ENCODE results near the gene SPG21. TPM values are rescaled to one million over a fixed set of nuclear protein-coding genes. Genes with fewer than 3 reads are reported as not detected.

SPG21 gene
- total RNA-seq, 3 donors from 2014 or later, result 91.5 to 109 (median 92.8) TPM

- TF ChIP-seq POLR2AphosphoS5 (IDR thresholded peaks at IDR 0.05) (no peak), POLR2A (IDR thresholded peaks at IDR 0.05) (no peak)
- TF ChIP-seq, protein P1, sequence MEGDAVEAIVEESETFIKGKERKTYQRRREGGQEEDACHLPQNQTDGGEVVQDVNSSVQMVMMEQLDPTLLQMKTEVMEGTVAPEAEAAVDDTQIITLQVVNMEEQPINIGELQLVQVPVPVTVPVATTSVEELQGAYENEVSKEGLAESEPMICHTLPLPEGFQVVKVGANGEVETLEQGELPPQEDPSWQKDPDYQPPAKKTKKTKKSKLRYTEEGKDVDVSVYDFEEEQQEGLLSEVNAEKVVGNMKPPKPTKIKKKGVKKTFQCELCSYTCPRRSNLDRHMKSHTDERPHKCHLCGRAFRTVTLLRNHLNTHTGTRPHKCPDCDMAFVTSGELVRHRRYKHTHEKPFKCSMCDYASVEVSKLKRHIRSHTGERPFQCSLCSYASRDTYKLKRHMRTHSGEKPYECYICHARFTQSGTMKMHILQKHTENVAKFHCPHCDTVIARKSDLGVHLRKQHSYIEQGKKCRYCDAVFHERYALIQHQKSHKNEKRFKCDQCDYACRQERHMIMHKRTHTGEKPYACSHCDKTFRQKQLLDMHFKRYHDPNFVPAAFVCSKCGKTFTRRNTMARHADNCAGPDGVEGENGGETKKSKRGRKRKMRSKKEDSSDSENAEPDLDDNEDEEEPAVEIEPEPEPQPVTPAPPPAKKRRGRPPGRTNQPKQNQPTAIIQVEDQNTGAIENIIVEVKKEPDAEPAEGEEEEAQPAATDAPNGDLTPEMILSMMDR (IDR thresholded peaks at IDR 0.05), result no peak
- no peaks in the 10 kb centered on the region for H3K27me3 ChIP-seq
- no peaks in the 10 kb centered on the region for H3K4me1 ChIP-seq
- no peak overlapping the region for H3K4me3 ChIP-seq
- intact Hi-C loops (cut with DNase I; ENCODE audit: low total_unique reads), result no loop called here
- no peaks in the 10 kb centered on the region for H3K36me3 ChIP-seq
- H3K9me3 ChIP-seq, result no peaks in the 10 kb centered on the region
- no peak for DNase-seq (ENCODE audit: low spot score in 2 of 2)
- no peak overlapping the region for H3K27ac ChIP-seq
Measured at GRCh38 chr15:64915518-64916227, 74.0 kb downstream of the SPG21 start.

Other genes with a start within 250 kb of the SPG21 start
- gene RBPMS2, start 214.3 kb downstream of the SPG21 start, total RNA-seq, result 1 to 10 TPM in 1 of 3 donors, under 1 TPM in 1, not detected in 1; 0.66 to 1.9 TPM
- gene PIF1, start 164.3 kb downstream of the SPG21 start, total RNA-seq, result 1 to 10 TPM in 1 of 3 donors, under 1 TPM in 2; 0.44 to 1.3 (median 0.66) TPM
- gene PLEKHO2, start 148.0 kb downstream of the SPG21 start, total RNA-seq, result 10 to 100 TPM; 21.1 to 33.3 (median 26.5) TPM
- gene ANKDD1A, start 78.0 kb downstream of the SPG21 start, total RNA-seq, result 1 to 10 TPM; 3.2 to 7.8 (median 7.2) TPM
- gene MTFMT, start 39.7 kb upstream of the SPG21 start, total RNA-seq, result 10 to 100 TPM; 23.7 to 28.5 (median 28.4) TPM
- gene SLC51B, start 55.5 kb upstream of the SPG21 start, total RNA-seq, result not detected
- 10 to 100 TPM; 12.6 to 20.6 (median 20.3) TPM for gene RASL12, start 78.1 kb upstream of the SPG21 start, total RNA-seq
- gene KBTBD13, start 86.8 kb upstream of the SPG21 start, total RNA-seq, result under 1 TPM in 2 of 3 donors, not detected in 1; 0.15 to 0.33 TPM
- gene UBAP1L, start 125.3 kb upstream of the SPG21 start, total RNA-seq, result 1 to 10 TPM; 3.7 to 10.0 (median 7.2) TPM
- 10 to 100 TPM; 21.6 to 26.7 (median 24.4) TPM for gene PDCD7, start 143.9 kb upstream of the SPG21 start, total RNA-seq
- 10 to 100 TPM; 47.5 to 71.9 (median 51.8) TPM for gene CLPX, start 195.4 kb upstream of the SPG21 start, total RNA-seq
- 100 to 1,000 TPM in 1 of 3 donors, 10 to 100 TPM in 1, 1 to 10 TPM in 1; 5.2 to 203 (median 24.6) TPM for gene CILP, start 221.6 kb upstream of the SPG21 start, total RNA-seq

All from breast epithelium (tissue), 4 donors.